Activated naive CD8-positive, alpha-beta T cell treated with anti-CD3 and anti-CD28 coated beads, Interleukin-2, amount 10 ng/mL, durations not matched to agents 7 days and 5 days (primary cell): ENCODE measurements around the gene GTF2E1. TPM values are rescaled to one million over a fixed set of nuclear protein-coding genes. Genes with fewer than 3 reads are reported as not detected.
"Not testable (repeated sequence)": the region's sequence is repeated elsewhere in the genome, so short reads cannot be mapped to it uniquely, and the experiment has no call there.

ENCODE experiments used
- ATAC-seq: fragments of 150-1000 bp; cut with Tn5 transposase; one replicate; pipeline ENCODE4 v1.10.0; 2021; ENCODE audit warnings: low read depth, moderate library complexity
- POLR2A ChIA-PET: fragments of 350-600 bp; sonication (Branson Sonifier 250); formaldehyde crosslinking; loops from one replicate; lab custom pipeline; 2021; ENCODE audit warnings: antibody characterized with exemption; lab: Charles Lee
- DNase-seq: peaks from one replicate; pipeline ENCODE4 v3.0.0; 2021
- H3K27ac Mint-ChIP-seq: one replicate; pipeline ENCODE4 v1.8.0; 2022; ENCODE audit warnings: mild to moderate bottlenecking, mixed read lengths
- H3K27me3 Mint-ChIP-seq: one replicate; pipeline ENCODE4 v1.8.0; 2022; ENCODE audit warnings: mild to moderate bottlenecking, moderate library complexity, mixed read lengths
- H3K36me3 Mint-ChIP-seq: one replicate; pipeline ENCODE4 v1.8.0; 2021; ENCODE audit warnings: mild to moderate bottlenecking, mixed read lengths
- H3K4me1 Mint-ChIP-seq: one replicate; pipeline ENCODE4 v1.8.0; 2021; ENCODE audit warnings: mixed read lengths
- H3K4me3 Mint-ChIP-seq: one replicate; pipeline ENCODE4 v1.8.0; 2022; ENCODE audit warnings: mild to moderate bottlenecking, moderate library complexity, mixed read lengths
- H3K9me3 Mint-ChIP-seq: one replicate; pipeline ENCODE4 v1.8.0; 2021; ENCODE audit warnings: mixed read lengths
- total RNA-seq, 2 experiments: library from RNA; stranded (reverse); gene quantifications; one replicate each; pipeline ENCODE4 v1.2.3, GENCODE V29; 2021

Gene GTF2E1
- total RNA-seq, 2 experiments from 2014 or later = 29.0 to 29.2 TPM

GRCh38 chr3:120741320-120741719 is 1.2 kb upstream of the GTF2E1 start:
- Mint-ChIP-seq H3K27me3 (no peaks in the 10 kb centered on the region), H3K27ac (peak overlapping the region; percentile 80), H3K4me1 (peaks cover 23% of the 10 kb centered on the region), H3K9me3 (peaks cover 4% of the 10 kb centered on the region), H3K4me3 (peak overlapping the region; percentile 85), H3K36me3 (peaks cover 16% of the 10 kb centered on the region)
- POLR2A ChIA-PET = interaction anchor here (1.1 to 3.0 kb wide), 2 partner anchors 21 to 145 kb away, joined by 4 to 27 read pairs; partner anchors contain the start of gene NDUFB4
- DNase-seq = no peak
- ATAC-seq = no peak

- Mint-ChIP-seq H3K4me3 (peak overlapping the region; percentile 85), H3K27me3 (no peaks in the 10 kb centered on the region), H3K27ac (peak overlapping the region; percentile 90), H3K9me3 (peaks cover 3% of the 10 kb centered on the region), H3K4me1 (peaks cover 23% of the 10 kb centered on the region), H3K36me3 (peaks cover 16% of the 10 kb centered on the region)
- DNase-seq = no peak
- POLR2A ChIA-PET = interaction anchor here (1.1 to 3.0 kb wide), 2 partner anchors 22 to 145 kb away, joined by 4 to 27 read pairs; partner anchors contain the start of gene NDUFB4
- peak; percentile 12 for ATAC-seq
These were observed 727 bp upstream of the GTF2E1 start for GRCh38 chr3:120741837-120742197.

DNA sequence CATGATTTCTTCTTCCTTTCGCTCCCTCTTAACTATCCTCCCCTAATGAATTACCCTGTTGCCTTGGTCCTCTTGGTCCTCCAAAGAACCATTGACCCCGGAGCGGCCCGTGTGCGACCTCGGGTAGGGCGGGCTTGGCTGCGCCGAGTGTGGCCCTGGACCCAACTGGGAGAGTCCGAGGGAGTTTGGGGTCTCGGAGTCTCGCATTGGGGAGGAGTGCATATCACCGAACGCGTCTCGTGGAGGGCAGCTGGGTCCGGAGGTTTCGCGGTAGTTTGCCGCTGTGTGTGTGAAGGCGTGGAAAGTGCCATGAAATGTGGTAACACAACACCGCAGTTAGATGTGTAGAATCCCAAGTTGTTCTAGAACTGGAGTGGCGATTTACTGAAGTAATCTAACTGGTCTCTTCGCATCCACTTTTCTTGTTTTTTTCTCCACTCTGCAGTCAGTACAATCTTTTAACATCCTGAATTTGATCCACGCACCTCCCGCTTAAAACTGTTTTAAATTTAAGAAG is 363 bp downstream of the GTF2E1 start:
- Mint-ChIP-seq H3K27me3 (no peaks in the 10 kb centered on the region), H3K9me3 (no peaks in the 10 kb centered on the region), H3K4me3 (peak overlapping the region; percentile 85), H3K36me3 (peaks cover 11% of the 10 kb centered on the region), H3K4me1 (peaks cover 23% of the 10 kb centered on the region), H3K27ac (peak overlapping the region; percentile 90)
- POLR2A ChIA-PET = interaction anchor here (1.0 to 3.0 kb wide), 2 partner anchors 23 to 146 kb away, joined by 3 to 27 read pairs; partner anchors contain the start of gene NDUFB4
- DNase-seq (peak; percentile 57), ATAC-seq (peak; percentile 12)

- Mint-ChIP-seq H3K27me3 (no peaks in the 10 kb centered on the region), H3K36me3 (peaks cover 9% of the 10 kb centered on the region), H3K4me3 (peak overlapping the region; percentile 85), H3K27ac (peak overlapping the region; percentile 90), H3K4me1 (peaks cover 23% of the 10 kb centered on the region), H3K9me3 (no peaks in the 10 kb centered on the region)
- POLR2A ChIA-PET = interaction anchor here (1.0 to 3.0 kb wide), 2 partner anchors 24 to 147 kb away, joined by 3 to 27 read pairs; partner anchors contain the start of gene NDUFB4
- DNase-seq = no peak
- no peak for ATAC-seq
These were observed 1.1 kb downstream of the GTF2E1 start for GRCh38 chr3:120743556-120744195.

GRCh38 chr3:120745466-120745865 is 2.9 kb downstream of the GTF2E1 start:
- H3K27me3 Mint-ChIP-seq = no peaks in the 10 kb centered on the region
- H3K9me3 Mint-ChIP-seq = no peaks in the 10 kb centered on the region
- ATAC-seq (no peak), DNase-seq (no peak)
- no peak overlapping the region for H3K4me3 Mint-ChIP-seq
- H3K27ac Mint-ChIP-seq = no peak overlapping the region
- POLR2A ChIA-PET = no interaction called here
- peaks cover 25% of the 10 kb centered on the region for H3K4me1 Mint-ChIP-seq
- peaks cover 14% of the 10 kb centered on the region for H3K36me3 Mint-ChIP-seq

DNA sequence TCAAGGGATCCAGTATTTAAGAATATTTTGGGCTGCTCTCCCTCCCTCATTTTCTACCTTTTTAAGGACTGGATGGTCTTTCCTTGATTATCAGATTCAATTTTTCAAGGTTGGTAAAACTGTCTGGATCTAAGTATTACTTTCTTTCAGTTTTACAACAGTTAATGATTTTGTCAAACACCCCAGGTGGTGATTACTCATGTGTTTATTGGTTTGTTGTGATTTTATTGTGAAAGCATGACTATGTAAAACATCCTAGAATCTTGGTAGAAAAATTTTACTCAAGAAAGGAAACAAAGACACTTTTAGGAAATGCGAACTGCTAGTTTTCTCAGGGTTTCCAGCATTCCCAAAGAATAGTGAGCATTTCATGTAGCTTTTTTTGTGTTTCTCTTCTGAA is 7.3 kb downstream of the GTF2E1 start:
- Mint-ChIP-seq H3K36me3 (peaks cover 35% of the 10 kb centered on the region), H3K9me3 (no peaks in the 10 kb centered on the region), H3K27me3 (no peaks in the 10 kb centered on the region), H3K4me3 (no peak overlapping the region), H3K27ac (no peak overlapping the region), H3K4me1 (peaks cover 18% of the 10 kb centered on the region)
- POLR2A ChIA-PET = no interaction called here
- DNase-seq = no peak
- no peak for ATAC-seq

GRCh38 chr3:120752230-120752629 is 9.7 kb downstream of the GTF2E1 start:
- ATAC-seq = no peak

GRCh38 chr3:120752865-120753264 is 10.3 kb downstream of the GTF2E1 start:
- Mint-ChIP-seq H3K27ac (no peak overlapping the region), H3K36me3 (peaks cover 47% of the 10 kb centered on the region), H3K4me3 (no peak overlapping the region), H3K9me3 (no peaks in the 10 kb centered on the region), H3K4me1 (peaks cover 15% of the 10 kb centered on the region), H3K27me3 (no peaks in the 10 kb centered on the region)
- no peak for ATAC-seq
- POLR2A ChIA-PET = no interaction called here
- no peak for DNase-seq

More at GRCh38 chr3:120752230-120752629, 9.7 kb downstream of the GTF2E1 start:
- DNase-seq = no peak
- Mint-ChIP-seq H3K27me3 (no peaks in the 10 kb centered on the region), H3K4me1 (peaks cover 15% of the 10 kb centered on the region), H3K4me3 (no peak overlapping the region), H3K27ac (no peak overlapping the region), H3K36me3 (peaks cover 48% of the 10 kb centered on the region), H3K9me3 (no peaks in the 10 kb centered on the region)
- POLR2A ChIA-PET = no interaction called here

DNA sequence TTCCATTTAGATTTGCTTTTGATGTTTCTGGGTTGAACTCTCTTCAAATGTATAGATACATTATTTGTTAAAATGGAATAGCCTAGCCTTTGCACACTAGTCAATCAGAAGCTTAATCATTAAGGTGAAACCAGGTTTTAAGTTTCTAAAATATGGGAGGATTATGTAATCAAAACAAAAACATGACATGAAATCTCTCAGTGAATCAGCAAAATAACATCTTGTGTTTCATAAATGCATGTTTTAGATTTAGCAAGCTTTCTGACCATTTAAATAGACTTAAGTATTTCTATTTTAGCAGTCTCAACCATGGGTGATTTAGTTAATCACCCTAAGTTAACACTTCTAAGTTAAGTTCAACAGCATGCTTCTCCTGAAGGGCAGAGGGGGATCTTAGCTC is 11.3 kb downstream of the GTF2E1 start:
- ATAC-seq (no peak), DNase-seq (no peak)
- Mint-ChIP-seq H3K4me3 (no peak overlapping the region), H3K9me3 (no peaks in the 10 kb centered on the region), H3K27me3 (no peaks in the 10 kb centered on the region), H3K4me1 (peaks cover 15% of the 10 kb centered on the region), H3K27ac (no peak overlapping the region), H3K36me3 (peaks cover 53% of the 10 kb centered on the region)
- POLR2A ChIA-PET = no interaction called here

DNA sequence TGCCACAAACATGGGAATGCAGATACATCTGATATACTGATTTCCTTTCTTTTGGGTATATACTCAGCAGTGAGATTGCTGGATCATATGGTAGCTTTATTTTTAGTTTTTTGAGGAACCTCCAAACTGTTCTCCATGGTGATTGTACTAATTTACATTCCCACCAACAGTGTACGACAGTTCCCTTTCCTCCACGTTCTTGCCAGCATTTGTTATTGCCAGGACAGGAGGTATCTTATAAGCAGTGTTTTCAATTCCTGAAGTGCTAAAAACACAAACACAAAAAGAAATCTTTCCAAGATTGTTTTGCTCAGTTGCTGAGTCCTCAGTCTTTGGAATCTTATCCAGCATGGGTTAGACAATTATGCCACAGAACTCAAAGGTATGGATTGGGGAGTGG is 13.5 kb downstream of the GTF2E1 start:
- Mint-ChIP-seq H3K9me3 (peaks cover 2% of the 10 kb centered on the region), H3K27me3 (no peaks in the 10 kb centered on the region), H3K36me3 (peaks cover 60% of the 10 kb centered on the region), H3K4me3 (no peak overlapping the region), H3K4me1 (peaks cover 13% of the 10 kb centered on the region), H3K27ac (no peak overlapping the region)
- no peak for ATAC-seq
- DNase-seq = no peak
- POLR2A ChIA-PET = no interaction called here

- H3K36me3 Mint-ChIP-seq = peaks cover 62% of the 10 kb centered on the region
- H3K4me1 Mint-ChIP-seq, H3K9me3 Mint-ChIP-seq, POLR2A ChIA-PET, H3K27me3 Mint-ChIP-seq, DNase-seq, ATAC-seq, H3K4me3 Mint-ChIP-seq, H3K27ac Mint-ChIP-seq: not testable (repeated sequence)
These were observed 16.0 kb downstream of the GTF2E1 start for GRCh38 chr3:120758551-120758950.

- peaks cover 2% of the 10 kb centered on the region for H3K9me3 Mint-ChIP-seq
- POLR2A ChIA-PET = no interaction called here
- no peaks in the 10 kb centered on the region for H3K27me3 Mint-ChIP-seq
These were observed 20.1 kb downstream of the GTF2E1 start for GRCh38 chr3:120762615-120763014.

GRCh38 chr3:120763601-120764000 is 21.1 kb downstream of the GTF2E1 start:
- no peak for ATAC-seq
- no peak for DNase-seq
- H3K27ac Mint-ChIP-seq = no peak overlapping the region
- peaks cover 2% of the 10 kb centered on the region for H3K9me3 Mint-ChIP-seq
- peaks cover 6% of the 10 kb centered on the region for H3K4me1 Mint-ChIP-seq
- no peaks in the 10 kb centered on the region for H3K27me3 Mint-ChIP-seq
- POLR2A ChIA-PET = interaction anchor here (1.2 kb wide), 1 partner anchor 9 kb away, joined by 3 read pairs; no protein-coding TSS in a partner anchor
- no peak overlapping the region for H3K4me3 Mint-ChIP-seq
- peaks cover 31% of the 10 kb centered on the region for H3K36me3 Mint-ChIP-seq

More at GRCh38 chr3:120762615-120763014, 20.1 kb downstream of the GTF2E1 start:
- Mint-ChIP-seq H3K4me3 (no peak overlapping the region), H3K4me1 (peaks cover 6% of the 10 kb centered on the region), H3K27ac (no peak overlapping the region), H3K36me3 (peaks cover 34% of the 10 kb centered on the region)
- no peak for DNase-seq
- no peak for ATAC-seq

DNA sequence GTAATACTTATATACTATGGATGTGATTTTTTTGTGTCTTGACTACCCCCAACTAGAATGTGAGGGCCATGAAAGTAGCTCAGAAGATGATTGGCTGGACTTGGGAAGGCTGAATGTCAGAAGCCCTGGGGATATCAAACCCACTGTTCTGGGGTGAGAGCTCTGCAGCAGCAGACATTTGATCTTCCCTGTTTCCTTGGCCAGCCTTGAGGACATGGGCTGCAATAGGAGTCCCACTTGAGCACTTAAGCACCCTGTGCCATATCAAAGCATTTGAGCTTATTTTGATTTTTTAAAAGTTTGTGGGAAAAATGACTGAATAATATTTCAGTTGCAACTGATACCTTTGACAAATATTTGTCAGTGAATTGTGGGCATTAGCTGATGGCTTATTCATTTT is 21.7 kb downstream of the GTF2E1 start:
- ATAC-seq = no peak
- DNase-seq = no peak
- Mint-ChIP-seq H3K27ac (no peak overlapping the region), H3K4me3 (no peak overlapping the region), H3K9me3 (no peaks in the 10 kb centered on the region), H3K27me3 (no peaks in the 10 kb centered on the region), H3K36me3 (peaks cover 29% of the 10 kb centered on the region), H3K4me1 (peaks cover 7% of the 10 kb centered on the region)
- POLR2A ChIA-PET = interaction anchor here (1.2 kb wide), 1 partner anchor 8 kb away, joined by 3 read pairs; no protein-coding TSS in a partner anchor
